ENCODE measurements around the gene ACTL6B. TPM values are rescaled to one million over a fixed set of nuclear protein-coding genes. Genes with fewer than 3 reads are reported as not detected.

The ACTL6B gene
- total and polyA plus RNA-seq, 2 of the 8 experiments (the other 6 are each of a cell fraction or from before 2014, with no cell fraction given): 2.1 to 4.5 TPM

DNA sequence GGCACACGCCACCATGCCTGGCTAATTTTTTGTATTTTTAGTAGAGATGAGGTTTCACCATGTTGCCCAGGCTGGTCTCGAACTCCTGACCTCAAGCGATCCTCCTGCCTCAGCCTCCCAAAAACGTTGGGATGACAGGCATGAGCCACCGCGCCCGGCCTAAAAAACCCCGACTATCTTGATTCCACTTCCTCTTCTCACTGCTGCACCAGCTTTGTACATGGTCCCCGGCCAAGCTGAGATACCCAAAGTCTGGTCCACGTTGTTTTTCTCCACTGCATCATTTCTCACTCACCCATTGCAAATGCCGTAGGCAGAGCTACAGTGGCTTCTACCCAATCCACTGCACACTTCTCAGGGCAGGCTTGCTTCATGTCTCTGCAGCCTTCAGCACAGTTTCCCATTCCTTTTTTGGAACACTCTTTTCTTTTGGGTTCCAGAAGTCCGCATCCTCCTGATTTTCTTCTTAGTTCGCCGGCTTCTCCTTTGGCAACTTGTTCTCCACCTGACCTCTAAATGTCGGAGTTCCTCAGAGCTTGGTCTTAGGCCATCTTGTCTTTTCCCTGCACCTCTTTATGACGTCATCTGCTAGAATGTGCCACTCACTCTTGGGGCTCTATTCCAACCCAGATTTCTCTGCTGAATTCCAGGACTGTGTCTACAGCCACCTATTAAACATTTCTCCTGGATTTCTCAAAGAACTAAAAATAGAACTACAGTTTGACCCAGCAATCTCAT lies 11.3 kb upstream of the ACTL6B start:
- no peak overlapping the region for H3K4me2 ChIP-seq (ENCODE audit: insufficient read depth in 1 of 2, low read depth in 2 of 2, low read length in 2 of 2)
- ChIA-PET CTCF (ENCODE audit: partially characterized antibody) (interaction anchor here (1.0 to 6.2 kb wide), 8 partner anchors 27 to 132 kb away, joined by 3 to 28 read pairs (median 4); partner anchors contain the start of genes POP7 and TFR2), POLR2A (ENCODE audit: partially characterized antibody) (interaction anchor here (0.6 to 1.4 kb wide), 4 partner anchors 12 to 81 kb away, joined by 3 to 4 read pairs (median 3); partner anchors contain the start of genes FBXO24 and LRCH4)
- H3K4me1 ChIP-seq (replicated peaks in 1 of 4; ENCODE audit: control insufficient read depth in 3 of 4, insufficient read depth in 4 of 4, low read length in 3 of 4): no peaks in the 10 kb centered on the region
- no peak overlapping the region for H3K4me3 ChIP-seq (ENCODE audit: extremely low read depth in 1 of 4, insufficient read depth in 2 of 4, low read depth in 3 of 4, low read length in 4 of 4)
- H2BK120ac ChIP-seq (replicated peaks; ENCODE audit: low read depth, low read length): no peak overlapping the region
- H4K5ac ChIP-seq (ENCODE audit: insufficient read length, low read depth, low read length): no peak overlapping the region
- H2BK20ac ChIP-seq (ENCODE audit: low read length): no peak overlapping the region
- TF ChIP-seq ZNF274 (IDR thresholded peaks at IDR 0.05; ENCODE audit: borderline replicate concordance, extremely low read depth, low read length) (no peak), GTF2F1 (IDR thresholded peaks at IDR 0.05; ENCODE audit: borderline replicate concordance, low read depth, low read length) (no peak), MAFK (IDR thresholded peaks at IDR 0.05; ENCODE audit: low read depth, low read length) (no peak)
- H3K4ac ChIP-seq (replicated peaks; ENCODE audit: insufficient read length, low read depth, low read length): no peak overlapping the region
- H2BK15ac ChIP-seq (ENCODE audit: low read length): no peak overlapping the region
- H3K56ac ChIP-seq (replicated peaks; ENCODE audit: insufficient read length, low read depth, low read length): no peak overlapping the region
- no peak overlapping the region for H4K91ac ChIP-seq (replicated peaks; ENCODE audit: insufficient read length, low read length)
- H2AK5ac ChIP-seq (ENCODE audit: low read depth, low read length): no peak overlapping the region
- H2BK5ac ChIP-seq (ENCODE audit: low read depth, low read length): no peak overlapping the region
- no peaks in the 10 kb centered on the region for H3K79me1 ChIP-seq (ENCODE audit: low read depth, low read length)
- no peak overlapping the region for H3K23ac ChIP-seq (ENCODE audit: insufficient read length)
- 86% methylated on average over 16 of the region's 16 CpGs; no CpG with 5 or more reads in 1 of the 2 experiments for WGBS, 2 experiments (ENCODE audit: extremely low coverage in 1 of 2, insufficient coverage in 1 of 2, insufficient read length in 1 of 2, insufficient replicate concordance in 2 of 2, low coverage in 1 of 2, low lambda C conversion rate in 2 of 2, missing lambda C conversion rate in 1 of 2)
- no peak overlapping the region for H3K14ac ChIP-seq (ENCODE audit: insufficient read length)
- no peak overlapping the region for H2BK12ac ChIP-seq (ENCODE audit: low read depth, low read length)
- H3K36me3 ChIP-seq (ENCODE audit: control insufficient read depth in 2 of 4, insufficient read depth in 4 of 4, low read length in 3 of 4): no peaks in the 10 kb centered on the region
- no peak overlapping the region for H3K9ac ChIP-seq (replicated peaks in 1 of 4; ENCODE audit: extremely low read depth in 1 of 4, low read depth in 3 of 4, low read length in 3 of 4)
- no peak for DNase-seq (ENCODE audit: low read depth in 1 of 2, low spot score in 2 of 2)
- H4K20me1 ChIP-seq (replicated peaks in 1 of 2; ENCODE audit: control insufficient read depth in 1 of 2, insufficient read depth in 2 of 2, low read length in 2 of 2): no peaks in the 10 kb centered on the region
- no peak overlapping the region for H4K8ac ChIP-seq (ENCODE audit: extremely low read depth, insufficient read depth, low read length)
- FAIRE-seq: no peak
- H3K18ac ChIP-seq (ENCODE audit: extremely low read depth, low read length): no peak overlapping the region
- H3K9me3 ChIP-seq (ENCODE audit: insufficient read depth in 2 of 2, low read depth in 1 of 2, low read length in 1 of 2): no peaks in the 10 kb centered on the region
- no peak overlapping the region for H3K27ac ChIP-seq (ENCODE audit: low read depth, low read length)
- peaks cover 0 to 5% (median 4%) of the 10 kb centered on the region in 4 experiments; a peak in 4 of 7 replicates for H3K27me3 ChIP-seq (replicated peaks in 1 of 4; ENCODE audit: control insufficient read depth in 3 of 4, extremely low read depth in 1 of 4, insufficient read depth in 3 of 4, low read length in 3 of 4)
- no peaks in the 10 kb centered on the region for H3K23me2 ChIP-seq (ENCODE audit: low read depth, low read length)
- no peaks in the 10 kb centered on the region for H3K79me2 ChIP-seq (ENCODE audit: control insufficient read depth in 1 of 2, insufficient read depth in 2 of 2, low read length in 2 of 2)
- no peak overlapping the region for H2AFZ ChIP-seq (ENCODE audit: low read length)

Measured in H1 (cell line).